DOHH2 (cell line): ENCODE results near the gene C1QTNF2.
"Not testable (repeated sequence)": the region's sequence is repeated elsewhere in the genome, so short reads cannot be mapped to it uniquely, and the experiment has no call there.

Source experiments
- EZH2phosphoT487 ChIP-seq: fragments of 200-600 bp; sonication (generic); IDR thresholded peaks from 2 replicates; pipeline ENCODE4 v1.6.1; 2017; ENCODE audit warnings: borderline replicate concordance, mild to moderate bottlenecking, antibody characterized with exemption, low read length, moderate library complexity, mixed read lengths
- TF ChIP-seq, protein P1 (sequence below): fragments of 200-600 bp; sonication (generic); IDR thresholded peaks from one replicate; pipeline ENCODE4 v1.5.1; 2014; ENCODE audit warnings: antibody characterized with exemption, mild to moderate bottlenecking, low read depth, low read length; ENCODE audit not compliant: poor library complexity, severe bottlenecking

DNA sequence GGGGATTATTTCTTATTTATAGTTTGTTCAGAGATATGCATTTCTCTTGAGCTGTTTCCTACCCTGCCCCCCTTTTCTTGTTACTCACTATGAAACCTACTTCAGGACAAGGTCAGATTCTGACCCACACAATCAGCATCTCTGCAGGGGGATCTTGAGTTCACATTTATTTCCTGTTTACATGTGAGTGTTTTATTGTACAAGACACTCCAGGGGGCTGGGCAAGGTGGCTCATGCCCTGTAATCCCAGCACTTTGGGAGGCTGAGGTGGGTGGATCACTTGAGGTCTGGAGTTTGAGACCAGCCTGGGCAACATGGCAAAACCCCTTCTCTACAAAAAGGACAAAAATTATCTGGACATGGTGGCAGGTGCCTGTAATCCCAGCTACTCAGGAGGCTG lies 29.9 kb downstream of the C1QTNF2 start:
- TF ChIP-seq, protein P1, sequence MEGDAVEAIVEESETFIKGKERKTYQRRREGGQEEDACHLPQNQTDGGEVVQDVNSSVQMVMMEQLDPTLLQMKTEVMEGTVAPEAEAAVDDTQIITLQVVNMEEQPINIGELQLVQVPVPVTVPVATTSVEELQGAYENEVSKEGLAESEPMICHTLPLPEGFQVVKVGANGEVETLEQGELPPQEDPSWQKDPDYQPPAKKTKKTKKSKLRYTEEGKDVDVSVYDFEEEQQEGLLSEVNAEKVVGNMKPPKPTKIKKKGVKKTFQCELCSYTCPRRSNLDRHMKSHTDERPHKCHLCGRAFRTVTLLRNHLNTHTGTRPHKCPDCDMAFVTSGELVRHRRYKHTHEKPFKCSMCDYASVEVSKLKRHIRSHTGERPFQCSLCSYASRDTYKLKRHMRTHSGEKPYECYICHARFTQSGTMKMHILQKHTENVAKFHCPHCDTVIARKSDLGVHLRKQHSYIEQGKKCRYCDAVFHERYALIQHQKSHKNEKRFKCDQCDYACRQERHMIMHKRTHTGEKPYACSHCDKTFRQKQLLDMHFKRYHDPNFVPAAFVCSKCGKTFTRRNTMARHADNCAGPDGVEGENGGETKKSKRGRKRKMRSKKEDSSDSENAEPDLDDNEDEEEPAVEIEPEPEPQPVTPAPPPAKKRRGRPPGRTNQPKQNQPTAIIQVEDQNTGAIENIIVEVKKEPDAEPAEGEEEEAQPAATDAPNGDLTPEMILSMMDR = not testable (repeated sequence)
- TF ChIP-seq EZH2phosphoT487 = not testable (repeated sequence)
